GM21360 (cell line): ENCODE measurements around the gene BGLAP.

ENCODE experiments used
- ATAC-seq: cut with Tn5 transposase; IDR thresholded peaks from one replicate; pipeline ENCODE4 v1.9.1; 2021; ENCODE audit warnings: mild to moderate bottlenecking, moderate library complexity; ENCODE audit not compliant: unreplicated experiment

Gene BGLAP

DNA sequence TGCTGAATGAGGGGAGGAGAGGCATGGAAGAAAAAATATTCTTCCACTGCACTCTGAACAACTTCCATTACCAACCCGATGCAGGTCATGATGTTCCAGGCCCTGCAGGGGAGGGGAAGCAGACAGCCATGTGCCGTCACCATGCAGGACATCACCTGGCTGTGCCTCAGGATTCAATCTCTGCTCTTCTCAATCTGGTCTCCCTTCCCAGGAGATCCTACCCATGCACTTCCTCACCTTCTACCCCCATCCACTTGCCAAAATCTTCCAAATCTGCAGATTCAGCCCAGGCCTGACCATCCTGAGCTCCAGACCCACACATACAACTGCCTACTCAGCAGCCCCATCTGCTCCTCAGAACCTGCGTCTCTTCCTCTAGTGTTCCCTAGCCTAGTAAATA lies 11.7 kb downstream of the BGLAP start:
- no peak for ATAC-seq

DNA sequence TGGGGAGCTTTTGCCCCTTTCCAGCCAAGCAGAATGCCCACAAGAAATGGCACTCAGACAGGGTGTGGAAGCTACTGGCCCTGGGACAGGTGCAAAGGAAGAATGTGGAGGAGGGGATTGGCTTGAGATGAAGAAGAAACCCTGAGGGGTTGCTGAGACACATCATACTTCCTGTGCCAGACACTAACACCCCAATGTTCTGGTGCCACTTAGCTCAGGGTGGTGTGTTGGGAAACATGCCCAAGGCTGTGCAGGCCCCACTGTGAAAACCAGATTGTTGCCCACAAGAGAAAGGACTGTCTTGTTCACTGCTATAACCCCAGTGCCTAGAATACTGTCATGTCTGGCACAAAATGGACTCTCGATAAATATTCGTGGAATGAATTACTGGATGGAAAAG lies 15.7 kb downstream of the BGLAP start:
- ATAC-seq = no peak

DNA sequence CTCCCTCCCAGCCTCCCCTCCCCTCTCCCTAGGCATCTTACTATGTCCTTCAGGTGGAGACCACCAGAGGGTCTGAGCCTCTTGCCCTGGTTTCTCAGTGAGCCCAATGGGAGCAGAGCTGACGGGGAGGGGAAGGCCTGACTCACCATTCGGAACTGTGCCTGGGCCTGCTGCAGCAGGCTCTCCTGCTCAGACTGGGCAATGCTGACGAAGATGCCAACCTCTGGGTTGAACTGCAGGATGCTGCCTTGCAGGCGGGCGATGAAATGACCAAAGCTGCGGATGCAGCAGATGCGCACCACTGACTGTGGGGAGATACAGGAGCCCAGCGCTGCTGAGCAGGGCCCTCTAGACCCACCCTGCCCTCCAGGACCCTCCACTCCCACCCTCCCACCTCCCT lies 16.9 kb downstream of the BGLAP start:
- no peak for ATAC-seq

DNA sequence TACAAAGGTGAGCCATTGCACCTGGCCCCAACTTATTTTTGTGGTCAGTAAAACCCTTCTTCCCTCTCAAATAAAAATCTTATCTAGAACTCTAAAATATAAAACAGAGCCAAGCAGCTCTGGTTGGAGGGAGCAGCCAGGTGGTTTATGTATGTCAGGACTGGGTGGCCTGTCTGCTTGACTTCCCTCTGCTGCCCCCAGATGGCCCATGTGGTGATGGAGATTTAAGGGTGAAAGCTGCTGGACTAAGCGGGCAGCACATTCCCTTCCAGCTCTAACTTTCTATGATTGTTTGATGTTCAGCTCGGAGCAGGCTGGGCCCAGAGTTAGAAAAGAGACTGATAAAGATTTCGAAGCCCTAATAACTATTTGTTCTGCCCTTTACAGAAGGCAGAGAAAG lies 17.8 kb downstream of the BGLAP start:
- no peak for ATAC-seq

DNA sequence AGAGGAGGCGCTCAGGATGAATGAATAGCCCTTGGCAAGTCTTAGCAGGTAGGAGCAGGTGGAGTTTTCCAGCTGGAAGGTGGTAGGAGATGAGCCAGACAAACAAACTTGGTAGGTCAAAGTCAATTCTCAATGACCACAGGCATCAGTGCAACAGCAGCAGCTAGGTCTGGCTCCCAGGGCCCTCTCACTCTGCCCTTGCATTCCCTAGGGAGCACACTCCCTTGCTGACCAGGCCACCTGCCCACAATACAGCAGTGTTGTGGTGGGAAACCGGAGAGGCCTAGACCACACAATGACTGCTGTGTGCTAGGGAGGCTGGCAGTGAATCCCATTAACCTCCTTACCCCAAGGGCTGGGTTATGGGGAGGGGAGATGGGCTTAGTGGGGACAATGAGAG lies 18.9 kb downstream of the BGLAP start:
- no peak for ATAC-seq

DNA sequence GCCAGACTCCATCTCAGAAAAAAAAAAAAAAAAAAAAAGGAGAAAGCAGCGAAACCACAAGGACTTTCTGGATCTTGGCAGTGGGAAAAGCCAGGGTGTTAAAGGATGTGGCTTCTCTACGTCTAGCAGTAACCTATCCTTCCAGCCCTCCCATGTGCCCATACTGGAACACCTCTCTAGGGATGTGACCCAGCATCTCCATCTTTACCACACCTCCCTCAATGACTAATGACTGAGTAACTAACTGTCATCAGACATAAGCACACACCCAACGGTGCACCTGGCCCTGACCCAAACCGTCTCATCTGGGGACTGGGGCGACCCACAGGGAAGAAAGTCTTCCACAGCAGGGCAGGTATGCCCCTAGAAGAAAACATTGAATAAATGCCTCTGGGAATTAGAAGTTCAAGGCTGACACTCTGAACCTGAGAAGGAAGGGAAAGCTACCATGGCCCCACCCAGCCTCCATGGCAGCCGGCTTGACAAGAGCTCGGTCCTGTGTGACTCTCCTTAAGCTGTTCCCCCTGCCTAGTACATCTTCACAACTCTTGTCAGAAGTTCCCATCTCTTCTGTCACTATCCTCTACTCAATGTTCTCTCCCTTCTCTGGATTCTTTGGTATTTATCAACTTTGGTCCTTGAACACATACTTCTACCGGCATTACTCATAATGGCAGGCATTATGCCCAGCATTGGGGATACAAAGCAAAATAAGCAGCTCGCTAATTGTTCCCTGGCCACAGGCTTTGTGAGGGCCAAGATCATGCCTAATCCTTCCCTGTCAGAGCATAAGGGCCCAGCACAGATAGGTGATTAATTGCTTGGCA lies 20.7 kb downstream of the BGLAP start:
- no peak for ATAC-seq

DNA sequence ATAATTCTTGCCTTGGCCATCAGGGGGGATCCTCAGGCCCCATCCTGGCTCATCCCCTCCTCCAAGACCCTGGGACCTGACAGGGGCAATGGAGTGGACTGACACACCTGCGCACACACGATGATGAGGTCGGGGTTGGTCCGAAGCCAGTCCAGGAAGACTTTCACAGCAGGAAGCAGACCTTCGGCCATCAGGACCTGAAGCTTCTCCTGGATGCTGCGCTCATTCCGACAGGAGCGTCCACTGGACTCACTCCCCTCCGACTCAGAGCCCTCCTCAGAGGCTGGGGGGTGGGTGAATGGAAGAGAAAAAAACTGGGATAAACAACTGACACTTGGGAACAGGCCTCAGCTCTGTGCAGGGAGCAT lies 21.3 kb downstream of the BGLAP start:
- no peak for ATAC-seq

DNA sequence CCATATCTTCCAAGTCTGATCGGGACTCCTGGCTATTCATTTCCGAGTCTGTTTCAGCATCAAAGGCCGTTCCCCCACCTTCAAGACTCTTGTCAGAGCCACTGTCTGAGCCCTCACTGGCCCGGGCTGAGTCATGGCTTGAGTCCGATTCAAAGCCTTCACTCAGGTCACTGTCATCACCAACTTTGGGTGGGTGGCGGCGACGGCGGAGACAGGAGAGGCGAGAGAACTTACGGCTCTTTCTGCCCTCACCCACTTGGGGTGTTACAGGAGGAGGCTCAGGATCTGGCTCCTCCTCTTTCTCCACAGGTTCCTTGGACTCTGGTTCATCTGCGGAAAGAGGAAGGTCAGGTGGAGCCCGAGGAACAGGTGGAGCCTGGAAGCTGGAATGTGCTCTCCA lies 24.1 kb downstream of the BGLAP start:
- no peak for ATAC-seq

DNA sequence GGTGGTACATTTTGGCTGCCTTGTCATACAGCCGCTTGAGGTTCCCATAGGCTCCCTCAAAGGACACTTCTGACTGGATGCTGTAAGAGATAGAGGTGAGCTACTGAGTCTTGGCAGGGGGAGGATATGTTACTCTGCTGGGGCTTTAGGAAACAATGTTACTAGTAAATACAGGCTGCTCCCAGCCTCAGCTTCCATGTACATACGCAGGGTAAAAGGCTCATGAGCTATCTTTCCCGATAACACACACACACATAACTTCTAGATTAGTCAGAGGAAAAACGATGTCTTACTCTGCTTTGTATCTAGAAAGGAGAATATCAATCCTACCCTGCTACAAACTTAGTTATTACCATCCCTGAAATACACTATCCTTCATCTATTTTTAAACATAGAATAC lies 26.4 kb downstream of the BGLAP start:
- no peak for ATAC-seq

DNA sequence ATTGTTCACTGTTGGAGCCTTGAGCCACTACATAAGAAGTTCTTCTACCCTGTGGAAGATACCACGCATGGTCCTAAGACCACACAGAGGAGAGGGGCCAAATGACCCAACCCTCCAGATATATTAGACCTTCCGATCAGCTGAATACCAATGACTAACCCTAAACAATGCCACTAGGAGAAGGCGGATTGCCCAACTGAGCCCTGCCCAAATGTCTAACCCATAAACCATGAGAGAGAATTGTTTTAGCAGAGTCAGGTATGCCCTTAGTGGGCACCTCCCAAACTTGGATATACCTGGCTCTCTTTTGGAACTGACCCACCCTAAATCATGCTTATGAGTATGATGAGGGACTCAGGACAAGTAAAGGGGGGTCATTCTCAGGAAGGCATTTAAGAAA lies 28.3 kb downstream of the BGLAP start:
- ATAC-seq = no peak

DNA sequence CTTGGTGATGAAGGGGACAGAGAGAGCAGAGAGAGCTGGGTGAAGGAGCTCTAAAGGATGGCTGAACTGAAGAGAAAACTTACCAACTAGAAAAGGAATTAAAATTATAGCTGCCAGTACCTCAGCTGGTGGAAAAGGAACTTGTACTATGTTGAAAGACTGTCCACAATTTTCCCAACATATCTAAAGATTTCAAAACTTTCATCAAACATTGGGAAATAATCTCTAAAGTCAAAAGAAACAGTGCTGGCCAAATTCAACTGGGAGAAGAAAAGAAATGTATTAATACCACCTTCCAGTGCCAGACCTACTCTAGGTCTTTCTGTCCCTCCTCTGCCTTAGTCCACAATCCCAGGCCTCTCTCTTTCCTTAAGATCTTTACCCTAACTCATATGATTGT lies 34.5 kb downstream of the BGLAP start:
- ATAC-seq = no peak

DNA sequence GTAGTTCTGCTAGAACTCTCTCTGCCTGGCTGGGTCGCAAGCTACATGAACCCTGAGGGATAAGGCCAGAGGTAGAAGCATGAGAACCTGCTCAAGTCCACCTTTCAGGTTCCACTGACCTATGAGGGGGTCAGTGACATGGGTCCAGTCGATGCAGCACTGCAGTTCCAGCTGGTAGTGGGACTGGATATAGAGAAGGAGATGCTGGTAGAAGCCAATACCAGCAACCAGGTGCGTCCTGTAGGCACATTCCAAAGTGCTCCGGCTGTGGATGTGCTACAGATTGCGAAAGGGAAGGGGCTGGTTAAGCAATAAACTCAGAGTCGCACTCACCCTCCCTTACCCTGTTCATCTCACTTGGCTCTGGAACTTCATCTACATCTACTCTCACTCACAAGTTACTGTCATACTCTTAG lies 35.0 kb downstream of the BGLAP start:
- no peak for ATAC-seq

DNA sequence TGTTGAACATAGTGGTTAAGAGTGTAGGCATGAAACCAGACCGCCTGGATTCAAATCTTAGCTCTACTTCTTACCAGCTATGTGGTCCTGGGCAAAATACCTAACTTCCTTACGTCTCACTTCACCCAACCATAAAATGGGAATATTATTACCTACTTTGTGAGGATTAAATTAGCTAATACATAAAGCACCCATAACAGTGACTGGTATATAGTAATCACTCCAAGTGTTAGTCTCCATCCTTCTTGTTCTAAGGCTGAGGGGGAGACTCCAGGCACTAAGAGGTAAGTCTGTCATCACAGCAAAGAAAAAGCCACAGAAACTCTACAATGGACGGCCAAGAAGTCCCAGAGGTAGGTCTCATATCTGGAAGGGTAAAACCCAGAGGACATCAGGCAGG lies 37.9 kb downstream of the BGLAP start:
- no peak for ATAC-seq

DNA sequence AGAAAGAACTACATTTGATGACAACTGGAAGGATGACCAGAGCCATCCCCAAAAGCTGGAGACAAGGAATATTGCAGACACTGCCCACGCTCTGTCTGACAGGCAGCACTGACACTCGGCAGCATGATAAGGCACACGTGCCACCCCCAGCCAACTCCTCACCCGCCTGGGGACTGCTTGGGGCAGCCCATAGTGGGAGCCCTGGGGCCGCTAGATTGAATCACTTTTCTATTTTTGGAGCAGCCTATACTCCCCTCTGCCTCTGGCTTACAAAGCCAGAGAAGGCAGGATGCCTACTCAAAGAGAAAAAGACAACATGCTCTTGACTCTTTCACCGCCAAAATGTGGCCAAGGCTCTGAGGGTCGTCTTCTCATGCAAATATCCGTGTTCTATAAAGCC lies 39.3 kb downstream of the BGLAP start:
- peak; percentile 45 for ATAC-seq

DNA sequence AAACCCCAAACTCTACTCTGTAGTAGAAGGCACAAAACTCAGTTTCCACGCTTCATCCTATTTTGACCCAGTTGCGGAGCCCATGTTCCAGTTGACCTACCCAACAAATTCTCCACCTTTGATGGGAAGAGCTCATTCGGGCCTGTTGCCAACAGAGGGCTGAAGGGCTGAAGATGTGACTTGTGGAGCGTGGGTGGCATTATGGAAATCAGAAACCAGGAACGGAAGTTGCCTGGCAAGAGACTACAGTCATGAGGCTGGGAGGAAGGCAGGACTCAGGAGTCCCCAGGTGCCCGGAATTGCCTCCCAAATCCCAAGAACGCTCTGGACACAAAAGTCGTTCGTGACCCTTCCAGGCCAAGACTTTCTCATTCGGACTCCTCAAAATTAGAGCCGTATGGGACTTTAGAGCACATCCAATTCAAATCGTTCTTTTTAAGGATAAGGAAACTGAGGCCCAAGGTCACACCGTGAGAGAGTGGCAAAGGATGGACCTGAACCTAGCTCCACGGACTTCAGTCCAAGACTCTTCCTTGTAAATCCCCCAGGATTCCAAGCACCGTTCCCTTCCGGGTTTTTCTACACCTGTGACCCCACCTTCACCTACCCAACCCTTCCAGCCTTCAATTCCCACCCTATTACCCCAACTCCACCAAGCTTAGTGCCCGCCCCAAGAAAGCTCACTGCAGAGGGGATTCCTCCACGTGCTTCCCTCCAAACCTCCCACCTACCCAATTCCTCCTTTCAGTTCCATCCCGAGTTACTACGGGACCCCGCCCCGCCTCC lies 39.9 kb downstream of the BGLAP start:
- ATAC-seq = peak; percentile 8

DNA sequence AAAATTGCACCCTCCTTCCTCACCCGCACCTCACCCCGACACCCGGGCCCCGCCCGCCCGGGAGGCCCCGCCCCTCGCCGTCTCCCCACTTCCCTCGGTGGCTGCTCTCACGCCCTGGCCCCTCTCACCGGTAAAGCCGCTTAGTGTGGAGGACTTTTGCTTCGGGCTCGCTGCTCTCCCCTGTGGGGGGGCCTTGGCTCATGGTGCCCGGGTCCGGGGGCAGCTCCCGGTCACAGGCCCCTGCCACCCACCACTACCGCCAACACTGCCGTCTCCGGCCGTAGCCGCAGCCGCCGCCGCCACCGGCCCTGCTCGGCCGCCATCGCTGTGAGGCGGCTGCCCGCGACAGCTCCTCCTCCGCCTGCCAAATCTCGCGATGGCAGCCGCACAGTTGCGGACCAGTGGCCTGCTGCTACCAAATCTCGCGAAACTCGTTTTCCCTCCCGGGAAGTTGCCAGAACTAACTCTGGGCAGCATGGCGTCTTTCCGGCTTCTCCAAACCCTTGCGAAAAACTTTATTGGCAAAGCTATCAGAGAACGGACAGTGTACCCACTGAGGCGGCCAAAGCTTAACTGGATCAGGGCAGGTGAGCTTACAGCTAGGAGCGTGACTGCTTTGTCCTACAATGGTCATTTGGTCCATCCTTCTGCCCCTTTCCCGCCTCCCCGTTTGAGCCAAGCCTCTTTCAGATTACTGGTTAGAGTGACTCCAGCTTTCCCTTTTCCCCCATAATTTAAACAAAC lies 40.7 kb downstream of the BGLAP start, which contains the start of gene SMG5:
SMG5 (minus strand) TSS at position 347 of the 744 bp plus-strand sequence; CDS start at position 202, 145 bp downstream.
- ATAC-seq = peak; percentile 84

DNA sequence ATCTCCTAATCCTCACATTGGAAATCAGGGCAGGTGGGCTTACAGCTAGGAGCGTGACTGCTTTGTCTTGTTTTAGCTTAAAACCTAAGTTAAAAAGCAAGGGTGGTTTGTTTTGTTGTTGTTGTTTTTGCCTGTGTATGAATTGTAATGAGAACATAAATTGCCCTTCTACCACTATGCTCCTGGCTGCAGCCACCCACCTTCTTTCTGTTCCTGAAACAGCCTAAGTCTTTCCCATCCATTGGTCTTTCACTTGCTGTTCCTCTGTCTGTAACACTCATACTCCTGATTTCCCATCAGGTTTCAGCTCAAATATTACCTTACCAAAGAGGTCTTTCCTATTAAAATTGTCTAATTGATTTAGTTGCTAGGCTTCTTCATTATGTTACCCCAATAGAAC lies 41.5 kb downstream of the BGLAP start:
- no peak for ATAC-seq

DNA sequence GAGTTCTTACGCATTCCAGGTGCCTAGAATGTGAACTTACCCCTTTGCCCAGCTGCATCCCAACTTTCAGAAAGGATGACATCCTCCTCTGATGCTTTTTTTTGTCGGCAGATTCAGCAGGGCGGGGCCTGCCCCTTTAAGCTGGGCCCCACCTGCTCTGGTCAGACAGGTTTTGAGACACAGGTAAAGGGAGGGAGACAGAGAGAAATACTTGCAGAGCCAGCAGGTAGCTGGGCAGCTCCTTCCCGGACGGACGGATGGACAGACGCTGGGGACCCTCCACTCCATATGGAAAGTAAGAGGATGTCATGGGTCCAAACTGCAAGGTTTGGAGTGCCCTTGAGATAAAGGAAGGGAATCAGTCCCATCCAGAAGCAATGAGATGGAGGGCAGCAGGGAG lies 42.1 kb downstream of the BGLAP start, which contains the start of gene TMEM79:
TMEM79 (plus strand) TSS at position 214 of the 400 bp plus-strand sequence. CDS start 902 bp downstream, outside the sequence.
- no peak for ATAC-seq

DNA sequence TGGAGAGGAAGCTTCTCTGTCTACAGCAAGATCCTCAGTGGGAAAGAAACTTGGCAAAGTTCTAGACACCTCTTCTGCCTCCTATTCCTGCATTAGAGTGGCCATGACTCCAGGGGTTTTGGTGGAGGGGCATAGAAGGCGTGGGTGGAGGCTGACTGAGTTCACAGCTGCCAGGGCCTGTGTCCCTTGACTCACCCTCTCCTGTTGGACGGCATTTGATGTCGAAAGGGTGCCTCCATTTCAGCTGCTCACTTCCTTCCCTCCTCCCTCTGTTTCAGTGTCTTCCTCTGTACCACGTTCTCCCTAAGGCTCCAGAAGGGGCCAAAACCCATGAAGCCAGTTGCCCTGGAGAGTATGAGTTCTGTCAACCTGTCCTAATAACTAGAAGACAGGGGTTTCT lies 42.8 kb downstream of the BGLAP start:
- no peak for ATAC-seq

DNA sequence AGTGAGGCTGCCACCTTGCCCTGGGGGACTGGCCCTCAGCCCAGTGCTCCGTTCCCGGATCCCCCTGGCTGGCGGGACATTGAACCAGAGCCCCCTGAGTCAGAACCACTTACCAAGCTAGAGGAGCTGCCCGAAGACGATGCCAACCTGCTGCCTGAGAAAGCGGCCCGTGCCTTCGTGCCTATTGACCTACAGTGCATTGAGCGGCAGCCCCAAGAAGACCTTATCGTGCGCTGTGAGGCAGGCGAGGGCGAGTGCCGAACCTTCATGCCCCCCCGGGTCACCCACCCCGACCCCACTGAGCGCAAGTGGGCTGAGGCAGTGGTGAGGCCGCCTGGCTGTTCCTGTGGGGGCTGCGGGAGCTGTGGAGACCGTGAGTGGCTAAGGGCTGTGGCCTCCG lies 43.5 kb downstream of the BGLAP start:
- no peak for ATAC-seq

DNA sequence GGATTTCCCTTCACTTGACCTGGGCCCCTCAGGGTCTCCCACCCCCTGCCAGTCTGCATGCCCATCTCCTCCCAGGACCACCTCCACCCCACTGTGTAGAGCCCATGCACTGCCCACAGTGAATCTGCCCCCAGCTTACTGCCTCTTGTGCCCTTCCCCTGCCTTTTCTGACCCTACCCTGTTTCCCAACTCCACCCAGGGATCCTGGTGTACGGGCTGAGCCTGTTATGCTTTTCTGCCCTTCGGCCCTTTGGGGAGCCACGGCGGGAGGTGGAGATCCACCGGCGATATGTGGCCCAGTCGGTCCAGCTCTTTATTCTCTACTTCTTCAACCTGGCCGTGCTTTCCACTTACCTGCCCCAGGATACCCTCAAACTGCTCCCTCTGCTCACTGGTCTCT lies 44.1 kb downstream of the BGLAP start:
- ATAC-seq = no peak
